Kidney (tissue), 14 donors: ENCODE results near the gene AP2A2. TPM values are rescaled to one million over a fixed set of nuclear protein-coding genes. Genes with fewer than 3 reads are reported as not detected.
"Not testable (repeated sequence)": the region's sequence is repeated elsewhere in the genome, so short reads cannot be mapped to it uniquely, and the experiment has no call there.

Experiments
- DNase-seq, 5 donors: peaks; one replicate each; pipeline ENCODE4 v3.0.0-alpha.2; 2013 to 2020
- FAIRE-seq: peaks from 2 replicates; lab custom pipeline; 2012; peaks lifted over from hg19 to GRCh38; lab: Jason Lieb, UNC
- H3K27ac ChIP-seq, 2 donors: one replicate each; pipeline ENCODE4 v1.7.0; 2013; ENCODE audit warnings: low read depth in 2 of 2, low read length in 2 of 2, inconsistent platforms in 1 of 2
- H3K27me3 ChIP-seq: one replicate; pipeline ENCODE4 v1.7.1; 2013; ENCODE audit warnings: low read length, inconsistent platforms; ENCODE audit not compliant: control insufficient read depth, insufficient read depth
- H3K36me3 ChIP-seq, 3 donors: one replicate each; pipeline versions ENCODE4 v1.7.0 to v1.7.1; 2013; ENCODE audit warnings: low read length in 3 of 3, control low read depth in 1 of 3, inconsistent platforms in 1 of 3; ENCODE audit not compliant: insufficient read depth in 3 of 3, control insufficient read depth in 2 of 3
- H3K4me1 ChIP-seq, 3 donors: one replicate each; pipeline versions ENCODE4 v1.7.0 to v1.7.1; 2013; ENCODE audit warnings: low read length in 3 of 3, inconsistent platforms in 1 of 3, low read depth in 1 of 3; ENCODE audit not compliant: control insufficient read depth in 2 of 3, insufficient read depth in 2 of 3
- H3K4me3 ChIP-seq, 3 donors: one replicate each; pipeline versions ENCODE4 v1.7.0 to v1.8.1; 2013; ENCODE audit warnings: low read length in 3 of 3, control low read depth in 1 of 3, inconsistent platforms in 1 of 3
- H3K9ac ChIP-seq, 3 donors: one replicate each; pipeline versions ENCODE4 v1.7.0 to v1.7.1; 2013; ENCODE audit warnings: low read length in 3 of 3, control low read depth in 1 of 3, inconsistent platforms in 1 of 3
- H3K9me3 ChIP-seq, 3 donors: one replicate each; pipeline versions ENCODE4 v1.7.0 to v1.7.1; 2013; ENCODE audit warnings: low read length in 3 of 3, control low read depth in 1 of 3, inconsistent platforms in 1 of 3; ENCODE audit not compliant: control insufficient read depth in 2 of 3, insufficient read depth in 1 of 3
- intact Hi-C: fragments of 100-400 bp; cut with DNase I; formaldehyde crosslinking; loops from one replicate; pipeline ENCODE4 v1.11.1; 2022
- polyA plus RNA-seq: library from polyadenylated mRNA; stranded (reverse); fragments of 350-450 nt; fragmentation: Illumina TruSeq; extraction: RNeasy Lipid Tissue Mini Kit (QIAGEN cat#74804); gene quantifications from one replicate; pipeline ENCODE4 v1.2.3, GENCODE V29; 2014; ENCODE audit warnings: low read depth, low replicate concordance; ENCODE audit not compliant: insufficient read depth
- total RNA-seq: library from RNA; stranded (reverse); fragmentation: NEBNext Ultra II Directional; extraction: Animal tissue kit (Norgen Biotek cat#: 25700); gene quantifications from one replicate; pipeline ENCODE4 v1.2.1, GENCODE V29; 2021
- TF ChIP-seq, protein P1 (sequence below): IDR thresholded peaks from 3 replicates; pipeline ENCODE4 v1.5.1; 2012; ENCODE audit warnings: mild to moderate bottlenecking, moderate library complexity, borderline replicate concordance; ENCODE audit not compliant: insufficient read depth; ENCODE audit errors: extremely low read depth
- donor health status: control.
- donor health status: control.
- donor health status: control.
- donor health status: control.
- donor health status: control.
- donor health status: DM: yes; HTN: yes; CAD: no.
- donor health status: Normal renal cell carcinoma (clear cell type).

Gene AP2A2
- total and polyA plus RNA-seq, 2 donors from 2014 or later = 76.5 to 144 TPM

GRCh38 chr11:959027-959426 is 33.4 kb downstream of the AP2A2 start:
- no peak for FAIRE-seq
- Histone ChIP-seq H3K9me3 (no peaks in the 10 kb centered on the region), H3K9ac (peak overlapping the region in 1 of 3 donors; percentile 31), H3K36me3 (peaks cover 2 to 14% (median 13%) of the 10 kb centered on the region in 3 donors), H3K4me3 (no peak overlapping the region), H3K27ac (peak overlapping the region; percentile 50 to 65), H3K4me1 (peaks cover 10 to 40% (median 34%) of the 10 kb centered on the region in 3 donors), H3K27me3 (no peaks in the 10 kb centered on the region)
- intact Hi-C loops = no loop called here
- DNase-seq = no peak
- TF ChIP-seq, protein P1, sequence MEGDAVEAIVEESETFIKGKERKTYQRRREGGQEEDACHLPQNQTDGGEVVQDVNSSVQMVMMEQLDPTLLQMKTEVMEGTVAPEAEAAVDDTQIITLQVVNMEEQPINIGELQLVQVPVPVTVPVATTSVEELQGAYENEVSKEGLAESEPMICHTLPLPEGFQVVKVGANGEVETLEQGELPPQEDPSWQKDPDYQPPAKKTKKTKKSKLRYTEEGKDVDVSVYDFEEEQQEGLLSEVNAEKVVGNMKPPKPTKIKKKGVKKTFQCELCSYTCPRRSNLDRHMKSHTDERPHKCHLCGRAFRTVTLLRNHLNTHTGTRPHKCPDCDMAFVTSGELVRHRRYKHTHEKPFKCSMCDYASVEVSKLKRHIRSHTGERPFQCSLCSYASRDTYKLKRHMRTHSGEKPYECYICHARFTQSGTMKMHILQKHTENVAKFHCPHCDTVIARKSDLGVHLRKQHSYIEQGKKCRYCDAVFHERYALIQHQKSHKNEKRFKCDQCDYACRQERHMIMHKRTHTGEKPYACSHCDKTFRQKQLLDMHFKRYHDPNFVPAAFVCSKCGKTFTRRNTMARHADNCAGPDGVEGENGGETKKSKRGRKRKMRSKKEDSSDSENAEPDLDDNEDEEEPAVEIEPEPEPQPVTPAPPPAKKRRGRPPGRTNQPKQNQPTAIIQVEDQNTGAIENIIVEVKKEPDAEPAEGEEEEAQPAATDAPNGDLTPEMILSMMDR = no peak

- Histone ChIP-seq H3K36me3 (peaks cover 2 to 15% (median 14%) of the 10 kb centered on the region in 3 donors), H3K9ac (peak overlapping the region in 1 of 3 donors; percentile 31), H3K9me3 (no peaks in the 10 kb centered on the region), H3K27ac (peak overlapping the region; percentile 56 to 65), H3K27me3 (no peaks in the 10 kb centered on the region), H3K4me3 (no peak overlapping the region), H3K4me1 (peaks cover 8 to 34% (median 28%) of the 10 kb centered on the region in 3 donors)
- no peak for FAIRE-seq
- intact Hi-C loops = no loop called here
- DNase-seq = no peak
- TF ChIP-seq, protein P1 = peak; percentile 25
Observed at GRCh38 chr11:959608-960007, 33.9 kb downstream of the AP2A2 start.

- intact Hi-C loops, H3K27me3 ChIP-seq, H3K27ac ChIP-seq, FAIRE-seq, H3K4me3 ChIP-seq, DNase-seq, H3K9me3 ChIP-seq, H3K9ac ChIP-seq: not testable (repeated sequence)
- peaks cover 2 to 15% (median 14%) of the 10 kb centered on the region in 3 donors for H3K36me3 ChIP-seq
- H3K4me1 ChIP-seq = peaks cover 3 to 24% (median 23%) of the 10 kb centered on the region in 3 donors
Observed at GRCh38 chr11:961310-961920, 35.7 kb downstream of the AP2A2 start.

GRCh38 chr11:961921-962320 is 36.3 kb downstream of the AP2A2 start:
- no peak for FAIRE-seq

More at GRCh38 chr11:961921-962320, 36.3 kb downstream of the AP2A2 start:
- no peaks in the 10 kb centered on the region for H3K9me3 ChIP-seq
- H3K4me3 ChIP-seq = no peak overlapping the region
- TF ChIP-seq, protein P1 = no peak
- H3K36me3 ChIP-seq = peaks cover 2 to 14% (median 10%) of the 10 kb centered on the region in 3 donors
- peaks cover 0 to 22% (median 18%) of the 10 kb centered on the region in 3 donors for H3K4me1 ChIP-seq
- intact Hi-C loops = no loop called here
- H3K27ac ChIP-seq = no peak overlapping the region
- no peak for DNase-seq
- H3K9ac ChIP-seq = no peak overlapping the region
- no peaks in the 10 kb centered on the region for H3K27me3 ChIP-seq
